HepG2 (cell line): ENCODE results near the gene VWCE. TPM values are rescaled to one million over a fixed set of nuclear protein-coding genes. Genes with fewer than 3 reads are reported as not detected.

Experiments
- CBX5 ChIP-seq: sonication (generic); formaldehyde crosslinking; IDR thresholded peaks from 2 replicates; pipeline ENCODE4 v1.4.0; 2020; ENCODE audit warnings: missing genetic modification reagents, borderline replicate concordance
- CEBPB ChIP-seq: IDR thresholded peaks from 2 replicates; pipeline ENCODE4 v1.6.1; 2011; ENCODE audit warnings: low read depth, low read length, improper control_type of control experiment, borderline replicate concordance
- ELF4 ChIP-seq: sonication (generic); formaldehyde crosslinking; IDR thresholded peaks from 2 replicates; pipeline ENCODE4 v1.5.0; 2020; ENCODE audit warnings: missing genetic modification reagents, mild to moderate bottlenecking, moderate library complexity, borderline replicate concordance
- GFI1 ChIP-seq: sonication (generic); formaldehyde crosslinking; IDR thresholded peaks from 2 replicates; pipeline ENCODE4 v1.5.0; 2020; ENCODE audit warnings: missing genetic modification reagents, mild to moderate bottlenecking, borderline replicate concordance
- HDAC2 ChIP-seq: sonication (generic); formaldehyde crosslinking; IDR thresholded peaks from 2 replicates; pipeline ENCODE4 v1.4.0; 2020; ENCODE audit warnings: missing genetic modification reagents
- HINFP ChIP-seq: sonication (generic); formaldehyde crosslinking; IDR thresholded peaks from 2 replicates; pipeline ENCODE4 v1.4.0; 2020; ENCODE audit warnings: low read depth, mild to moderate bottlenecking, missing genetic modification reagents
- ISL2 ChIP-seq: sonication (generic); formaldehyde crosslinking; IDR thresholded peaks from 2 replicates; pipeline ENCODE4 v1.5.0; 2020; ENCODE audit warnings: missing genetic modification reagents
- MTERF4 ChIP-seq: sonication (generic); formaldehyde crosslinking; IDR thresholded peaks from 2 replicates; pipeline ENCODE4 v1.8.0; 2023; ENCODE audit warnings: mild to moderate bottlenecking, missing genetic modification reagents
- NAIF1 ChIP-seq: sonication (generic); formaldehyde crosslinking; IDR thresholded peaks from 2 replicates; pipeline ENCODE4 v1.5.0; 2020; ENCODE audit warnings: mild to moderate bottlenecking, missing genetic modification reagents, borderline replicate concordance
- ONECUT2 ChIP-seq: sonication (generic); formaldehyde crosslinking; IDR thresholded peaks from 2 replicates; pipeline ENCODE4 v1.4.0; 2020; ENCODE audit warnings: missing genetic modification reagents
- PAF1 ChIP-seq: IDR thresholded peaks from 2 replicates; pipeline ENCODE4 v1.6.1; 2016; ENCODE audit warnings: missing genetic modification reagents, missing compliant biosample characterization
- RBAK ChIP-seq: sonication (generic); formaldehyde crosslinking; IDR thresholded peaks from 2 replicates; pipeline ENCODE4 v1.5.1; 2020; ENCODE audit warnings: mild to moderate bottlenecking, missing genetic modification reagents
- RBM39 ChIP-seq: fragments of 200-400 bp; formaldehyde crosslinking; IDR thresholded peaks from one replicate; pipeline ENCODE4 v1.6.1; 2018; ENCODE audit warnings: antibody characterized with exemption, mild to moderate bottlenecking, low read depth, low read length; ENCODE audit not compliant: poor library complexity, severe bottlenecking
- RXRB ChIP-seq: IDR thresholded peaks from 2 replicates; pipeline ENCODE4 v1.6.1; 2016; ENCODE audit warnings: borderline replicate concordance, missing genetic modification reagents, missing compliant biosample characterization
- SCMH1 ChIP-seq: sonication (generic); formaldehyde crosslinking; IDR thresholded peaks from 2 replicates; pipeline ENCODE4 v1.9.0; 2021; ENCODE audit warnings: missing genetic modification reagents, mild to moderate bottlenecking, borderline replicate concordance
- SMAD9 ChIP-seq: sonication (generic); formaldehyde crosslinking; IDR thresholded peaks from 2 replicates; pipeline ENCODE4 v1.5.1; 2020; ENCODE audit warnings: mild to moderate bottlenecking, missing genetic modification reagents
- TAF1 ChIP-seq: sonication (generic); formaldehyde crosslinking; IDR thresholded peaks from 2 replicates; pipeline ENCODE4 v1.4.0; 2020; ENCODE audit warnings: missing genetic modification reagents
- TOPORS ChIP-seq: sonication (generic); formaldehyde crosslinking; IDR thresholded peaks from 2 replicates; pipeline ENCODE4 v1.8.0; 2023; ENCODE audit warnings: mild to moderate bottlenecking, missing genetic modification reagents
- ZFP62 ChIP-seq: sonication (generic); formaldehyde crosslinking; IDR thresholded peaks from 2 replicates; pipeline ENCODE4 v1.4.0; 2020; ENCODE audit warnings: missing genetic modification reagents
- ZNF282 ChIP-seq: fragments of 450-650 bp; IDR thresholded peaks from 2 replicates; pipeline ENCODE4 v1.6.1; 2018; ENCODE audit not compliant: partially characterized antibody
- ZNF460 ChIP-seq: sonication (generic); formaldehyde crosslinking; IDR thresholded peaks from 2 replicates; pipeline ENCODE4 v1.5.1; 2020; ENCODE audit warnings: missing genetic modification reagents, mild to moderate bottlenecking, borderline replicate concordance
- ZNF513 ChIP-seq: sonication (generic); formaldehyde crosslinking; conservative IDR thresholded peaks from 2 replicates; pipeline ENCODE4 v1.5.0; 2020; ENCODE audit warnings: missing genetic modification reagents
- ZNF703 ChIP-seq: sonication (generic); formaldehyde crosslinking; IDR thresholded peaks from 2 replicates; pipeline ENCODE4 v1.5.1; 2020; ENCODE audit warnings: missing genetic modification reagents, mild to moderate bottlenecking, moderate library complexity, borderline replicate concordance
- ZNF883 ChIP-seq: sonication (generic); formaldehyde crosslinking; IDR thresholded peaks from 2 replicates; pipeline ENCODE4 v1.5.1; 2020; ENCODE audit warnings: mild to moderate bottlenecking, missing genetic modification reagents; ENCODE audit errors: not compliant biosample characterization
- polyA plus RNA-seq, 8 experiments: library from polyadenylated mRNA; depleted of rRNA in 3 of 8; stranded (reverse) in 7 of 8; unstranded in 1 of 8; fragments of >200 nt; fragmentation: Illumina TruSeq in 4 of 8; extraction: Trizol in 4 of 8; gene quantifications; 2 replicates each; pipeline versions ENCODE4 v1.2.1 to v1.2.3, GENCODE V29; 2011 to 2016; ENCODE audit warnings: low read depth in 4 of 8, missing spikeins in 1 of 8, mixed read lengths in 1 of 8; ENCODE audit not compliant: insufficient read depth in 1 of 8
- total RNA-seq, 5 experiments: library from RNA; depleted of rRNA; stranded (reverse); fragments of >200 nt; fragmentation: Illumina TruSeq; extraction: Trizol; gene quantifications; 2 replicates each; pipeline ENCODE4 v1.2.3, GENCODE V29; 2016; ENCODE audit warnings: low read depth in 1 of 5
- TF ChIP-seq, protein P1 (sequence below): sonication (generic); formaldehyde crosslinking; conservative IDR thresholded peaks from 2 replicates; pipeline ENCODE4 v1.8.0; 2022; ENCODE audit warnings: mild to moderate bottlenecking, moderate library complexity, missing genetic modification reagents

Gene VWCE
- total and polyA plus RNA-seq, 2 of the 13 experiments (the other 11 are each of a cell fraction or from before 2014, with no cell fraction given), result 27.6 to 58.3 TPM

DNA sequence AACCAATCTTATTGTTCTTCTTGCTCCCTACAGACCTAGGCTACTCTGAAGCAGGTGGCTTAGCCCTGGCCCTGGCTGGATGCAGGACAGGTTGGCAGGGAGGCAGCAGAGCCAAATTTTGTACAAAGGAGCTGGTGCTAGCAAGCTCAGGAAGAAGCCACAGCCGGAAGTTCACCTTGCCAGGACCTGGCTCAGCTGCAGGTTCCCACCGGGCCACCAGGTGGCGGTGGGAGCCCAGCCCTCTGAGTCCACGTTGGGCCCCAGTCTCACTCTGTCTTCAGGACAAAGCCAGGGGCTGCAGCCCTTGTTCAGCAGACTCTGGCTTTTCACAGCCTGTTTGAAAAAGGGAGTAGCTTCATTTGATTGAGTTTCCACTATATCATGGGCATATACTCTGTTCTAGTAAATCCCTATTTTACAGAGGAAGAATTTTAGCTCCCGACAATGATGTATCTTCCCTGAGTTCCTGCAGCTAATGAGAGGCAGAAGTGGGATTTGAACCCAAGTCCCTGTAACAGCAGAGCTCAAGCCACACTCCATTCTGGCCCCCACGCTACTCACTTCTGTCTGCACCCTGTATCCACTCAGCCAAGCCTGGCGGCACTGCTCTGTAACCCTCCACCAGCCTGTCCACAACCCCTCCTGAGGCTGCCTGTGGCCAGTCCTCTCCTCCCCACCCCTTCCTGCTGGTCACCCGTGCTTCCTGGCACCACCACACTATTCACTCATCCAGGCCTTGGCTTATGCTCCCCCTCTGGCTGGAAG lies 41.2 kb upstream of the VWCE start (continued):
- no peak for TF ChIP-seq ONECUT2
- TF ChIP-seq GFI1, result no peak
- no peak for TF ChIP-seq RBM39
- no peak for TF ChIP-seq HINFP (CRISPR knock-in tag)
- 0 out of 2 replicates have a peak, but pooled peaks have one; percentile 14 for TF ChIP-seq SMAD9
- TF ChIP-seq ZNF282, result no peak
- no peak for TF ChIP-seq ZNF460 (CRISPR knock-in tag)
- no peak for TF ChIP-seq NAIF1
- TF ChIP-seq, protein P1, sequence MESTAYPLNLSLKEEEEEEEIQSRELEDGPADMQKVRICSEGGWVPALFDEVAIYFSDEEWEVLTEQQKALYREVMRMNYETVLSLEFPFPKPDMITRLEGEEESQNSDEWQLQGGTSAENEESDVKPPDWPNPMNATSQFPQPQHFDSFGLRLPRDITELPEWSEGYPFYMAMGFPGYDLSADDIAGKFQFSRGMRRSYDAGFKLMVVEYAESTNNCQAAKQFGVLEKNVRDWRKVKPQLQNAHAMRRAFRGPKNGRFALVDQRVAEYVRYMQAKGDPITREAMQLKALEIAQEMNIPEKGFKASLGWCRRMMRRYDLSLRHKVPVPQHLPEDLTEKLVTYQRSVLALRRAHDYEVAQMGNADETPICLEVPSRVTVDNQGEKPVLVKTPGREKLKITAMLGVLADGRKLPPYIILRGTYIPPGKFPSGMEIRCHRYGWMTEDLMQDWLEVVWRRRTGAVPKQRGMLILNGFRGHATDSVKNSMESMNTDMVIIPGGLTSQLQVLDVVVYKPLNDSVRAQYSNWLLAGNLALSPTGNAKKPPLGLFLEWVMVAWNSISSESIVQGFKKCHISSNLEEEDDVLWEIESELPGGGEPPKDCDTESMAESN (CRISPR knock-in tag), result no peak
- no peak for TF ChIP-seq RBAK (CRISPR knock-in tag)
- no peak for TF ChIP-seq MTERF4 (CRISPR knock-in tag)
- no peak for TF ChIP-seq ELF4 (CRISPR knock-in tag)
- peak; percentile 20 for TF ChIP-seq ZNF883
- no peak for TF ChIP-seq PAF1 (CRISPR knock-in tag)
- TF ChIP-seq ISL2, result no peak
- peak; percentile 46; the same call in 1 of the 2 replicates for TF ChIP-seq TAF1
- TF ChIP-seq TOPORS (CRISPR knock-in tag), result no peak
- TF ChIP-seq SCMH1 (CRISPR knock-in tag), result no peak
- no peak for TF ChIP-seq HDAC2
- no peak for TF ChIP-seq CEBPB
- no peak for TF ChIP-seq ZNF703 (CRISPR knock-in tag)
- no peak for TF ChIP-seq ZFP62
- TF ChIP-seq CBX5 (CRISPR knock-in tag), result no peak; the same call in 1 of the 2 replicates
- peak; percentile 50; the same call in 1 of the 2 replicates for TF ChIP-seq RXRB
- no peak for TF ChIP-seq ZNF513 (CRISPR knock-in tag)
